Ishikawa (cell line): ENCODE data around the gene RIMBP2.

ENCODE experiments used
- CEBPB ChIP-seq: IDR thresholded peaks from 2 replicates; pipeline ENCODE4 v1.6.1; 2012
- CREB1 ChIP-seq: IDR thresholded peaks from 2 replicates; pipeline ENCODE4 v1.6.1; 2012; ENCODE audit warnings: low read depth
- EGR1 ChIP-seq: IDR thresholded peaks from 2 replicates; pipeline ENCODE4 v1.6.1; 2012
- EP300 ChIP-seq: IDR thresholded peaks from 2 replicates; pipeline ENCODE4 v1.6.1; 2012; ENCODE audit warnings: borderline replicate concordance
- FOXM1 ChIP-seq: IDR thresholded peaks from 2 replicates; pipeline ENCODE4 v1.6.1; 2012; ENCODE audit warnings: low read depth, borderline replicate concordance
- TAF1 ChIP-seq: IDR thresholded peaks from 2 replicates; pipeline ENCODE4 v1.6.1; 2012; ENCODE audit warnings: low read depth, mild to moderate bottlenecking
- YY1 ChIP-seq: IDR thresholded peaks from 2 replicates; pipeline ENCODE4 v1.6.1; 2012; ENCODE audit warnings: low read depth
- TF ChIP-seq, protein P1 (sequence below): IDR thresholded peaks from 2 replicates; pipeline ENCODE4 v1.6.1; 2012; ENCODE audit warnings: low read depth, mild to moderate bottlenecking
- TF ChIP-seq, protein P2 (sequence below): IDR thresholded peaks from 2 replicates; pipeline ENCODE4 v1.6.1; 2012
- TF ChIP-seq, protein P3 (sequence below): IDR thresholded peaks from 2 replicates; pipeline ENCODE4 v1.6.1; 2012

DNA sequence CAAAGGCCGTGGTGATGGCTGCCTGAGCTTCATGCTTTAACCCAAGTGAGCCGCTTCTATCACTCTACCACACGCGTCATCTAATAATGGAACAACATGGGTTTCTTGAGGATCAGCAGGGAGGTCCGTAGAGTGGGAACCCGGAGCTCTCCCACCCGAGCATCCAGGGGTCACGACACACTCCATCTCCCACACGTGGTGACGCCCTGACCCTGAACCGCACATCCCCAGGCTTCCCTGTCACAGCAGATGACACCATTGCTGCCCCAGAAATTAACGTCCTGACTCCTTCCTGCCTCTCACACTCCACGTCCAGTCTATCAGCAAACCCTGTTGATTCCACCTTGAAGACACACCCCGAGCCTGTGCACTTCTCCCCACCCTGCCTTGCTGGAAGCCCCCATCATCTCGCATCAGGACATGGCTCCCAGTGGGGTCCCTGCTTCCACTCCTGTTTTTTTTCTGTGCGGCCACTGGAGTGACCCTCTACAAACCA, 215.2 kb downstream of the RIMBP2 start:
- no peak for TF ChIP-seq CEBPB
- no peak for TF ChIP-seq EP300
- TF ChIP-seq, protein P1, sequence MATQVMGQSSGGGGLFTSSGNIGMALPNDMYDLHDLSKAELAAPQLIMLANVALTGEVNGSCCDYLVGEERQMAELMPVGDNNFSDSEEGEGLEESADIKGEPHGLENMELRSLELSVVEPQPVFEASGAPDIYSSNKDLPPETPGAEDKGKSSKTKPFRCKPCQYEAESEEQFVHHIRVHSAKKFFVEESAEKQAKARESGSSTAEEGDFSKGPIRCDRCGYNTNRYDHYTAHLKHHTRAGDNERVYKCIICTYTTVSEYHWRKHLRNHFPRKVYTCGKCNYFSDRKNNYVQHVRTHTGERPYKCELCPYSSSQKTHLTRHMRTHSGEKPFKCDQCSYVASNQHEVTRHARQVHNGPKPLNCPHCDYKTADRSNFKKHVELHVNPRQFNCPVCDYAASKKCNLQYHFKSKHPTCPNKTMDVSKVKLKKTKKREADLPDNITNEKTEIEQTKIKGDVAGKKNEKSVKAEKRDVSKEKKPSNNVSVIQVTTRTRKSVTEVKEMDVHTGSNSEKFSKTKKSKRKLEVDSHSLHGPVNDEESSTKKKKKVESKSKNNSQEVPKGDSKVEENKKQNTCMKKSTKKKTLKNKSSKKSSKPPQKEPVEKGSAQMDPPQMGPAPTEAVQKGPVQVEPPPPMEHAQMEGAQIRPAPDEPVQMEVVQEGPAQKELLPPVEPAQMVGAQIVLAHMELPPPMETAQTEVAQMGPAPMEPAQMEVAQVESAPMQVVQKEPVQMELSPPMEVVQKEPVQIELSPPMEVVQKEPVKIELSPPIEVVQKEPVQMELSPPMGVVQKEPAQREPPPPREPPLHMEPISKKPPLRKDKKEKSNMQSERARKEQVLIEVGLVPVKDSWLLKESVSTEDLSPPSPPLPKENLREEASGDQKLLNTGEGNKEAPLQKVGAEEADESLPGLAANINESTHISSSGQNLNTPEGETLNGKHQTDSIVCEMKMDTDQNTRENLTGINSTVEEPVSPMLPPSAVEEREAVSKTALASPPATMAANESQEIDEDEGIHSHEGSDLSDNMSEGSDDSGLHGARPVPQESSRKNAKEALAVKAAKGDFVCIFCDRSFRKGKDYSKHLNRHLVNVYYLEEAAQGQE = no peak
- TF ChIP-seq, protein P2, sequence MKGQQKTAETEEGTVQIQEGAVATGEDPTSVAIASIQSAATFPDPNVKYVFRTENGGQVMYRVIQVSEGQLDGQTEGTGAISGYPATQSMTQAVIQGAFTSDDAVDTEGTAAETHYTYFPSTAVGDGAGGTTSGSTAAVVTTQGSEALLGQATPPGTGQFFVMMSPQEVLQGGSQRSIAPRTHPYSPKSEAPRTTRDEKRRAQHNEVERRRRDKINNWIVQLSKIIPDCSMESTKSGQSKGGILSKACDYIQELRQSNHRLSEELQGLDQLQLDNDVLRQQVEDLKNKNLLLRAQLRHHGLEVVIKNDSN = no peak
- no peak for TF ChIP-seq FOXM1
- TF ChIP-seq YY1 = no peak
- no peak for TF ChIP-seq EGR1
- TF ChIP-seq, protein P3, sequence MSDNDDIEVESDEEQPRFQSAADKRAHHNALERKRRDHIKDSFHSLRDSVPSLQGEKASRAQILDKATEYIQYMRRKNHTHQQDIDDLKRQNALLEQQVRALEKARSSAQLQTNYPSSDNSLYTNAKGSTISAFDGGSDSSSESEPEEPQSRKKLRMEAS = no peak
- no peak for TF ChIP-seq TAF1
- TF ChIP-seq CREB1 = no peak
